HUES64 (cell line): Measurements from ENCODE around the gene CDC42EP4.

ENCODE experiments used
- H3K27ac ChIP-seq: 2 replicates; pipeline ENCODE4 v1.7.0; 2013; ENCODE audit warnings: low read depth, low read length, inconsistent platforms
- H3K27me3 ChIP-seq: 2 replicates; pipeline ENCODE4 v1.6.1; 2013; ENCODE audit warnings: mild to moderate bottlenecking, low read length; ENCODE audit not compliant: insufficient read depth
- H3K36me3 ChIP-seq: 2 replicates; pipeline ENCODE4 v1.6.1; 2013; ENCODE audit warnings: mild to moderate bottlenecking, low read length; ENCODE audit not compliant: insufficient read depth
- H3K4me1 ChIP-seq: 2 replicates; pipeline ENCODE4 v1.6.1; 2013; ENCODE audit warnings: mild to moderate bottlenecking, low read length, moderate library complexity; ENCODE audit not compliant: insufficient read depth
- H3K4me3 ChIP-seq: 2 replicates; pipeline ENCODE4 v1.5.1; 2013; ENCODE audit warnings: mild to moderate bottlenecking, low read length, moderate library complexity
- H3K9ac ChIP-seq: 2 replicates; pipeline ENCODE4 v1.6.1; 2013; ENCODE audit warnings: mild to moderate bottlenecking, low read depth, low read length
- H3K9me3 ChIP-seq: 2 replicates; pipeline ENCODE4 v1.6.1; 2013; ENCODE audit warnings: low read depth, low read length; ENCODE audit not compliant: insufficient read depth
- WGBS: fragments of 150-250, 120-280 bp; methylation state at CpG from one replicate; pipeline ENCODE4 v1.1.7; 2013; ENCODE audit warnings: missing lambda C conversion rate; 5-methylcytosine and 5-hydroxymethylcytosine counted together

The CDC42EP4 gene

GRCh38 chr17:73292031-73292531 is 19.7 kb downstream of the CDC42EP4 start:
- Histone ChIP-seq H3K27me3 (no peaks in the 10 kb centered on the region), H3K9ac (no peak overlapping the region), H3K9me3 (no peaks in the 10 kb centered on the region), H3K4me3 (no peak overlapping the region), H3K4me1 (peaks cover 13% of the 10 kb centered on the region; the same call in 1 of the 2 replicates), H3K27ac (no peak overlapping the region), H3K36me3 (no peaks in the 10 kb centered on the region)
- 91% methylated on average over 10 of the region's 12 CpGs for WGBS

GRCh38 chr17:73291260-73291801 is 20.5 kb downstream of the CDC42EP4 start:
- 0 out of 2 replicates have a peak, but pooled peaks cover under 1% of the 10 kb centered on the region for H3K36me3 ChIP-seq
- no peak overlapping the region for H3K4me3 ChIP-seq
- H3K27me3 ChIP-seq = no peaks in the 10 kb centered on the region
- H3K27ac ChIP-seq = no peak overlapping the region
- H3K4me1 ChIP-seq = peaks cover 18% of the 10 kb centered on the region; the same call in 1 of the 2 replicates
- WGBS = 86% methylated on average over 8 of the region's 8 CpGs
- H3K9ac ChIP-seq = no peak overlapping the region
- no peaks in the 10 kb centered on the region for H3K9me3 ChIP-seq

GRCh38 chr17:73290399-73291259 is 21.2 kb downstream of the CDC42EP4 start:
- peaks cover 18% of the 10 kb centered on the region; the same call in 1 of the 2 replicates for H3K4me1 ChIP-seq
- no peaks in the 10 kb centered on the region for H3K27me3 ChIP-seq
- no peak overlapping the region for H3K4me3 ChIP-seq
- peaks cover 7% of the 10 kb centered on the region; the same call in 1 of the 2 replicates for H3K36me3 ChIP-seq
- 91% methylated on average over 16 of the region's 16 CpGs for WGBS
- no peak overlapping the region for H3K27ac ChIP-seq
- H3K9ac ChIP-seq = no peak overlapping the region
- H3K9me3 ChIP-seq = no peaks in the 10 kb centered on the region

- 85% methylated on average over 7 of the region's 7 CpGs for WGBS
- H3K27me3 ChIP-seq = no peaks in the 10 kb centered on the region
- H3K36me3 ChIP-seq = peaks cover 8% of the 10 kb centered on the region; the same call in 1 of the 2 replicates
- H3K4me3 ChIP-seq = no peak overlapping the region
- no peaks in the 10 kb centered on the region for H3K9me3 ChIP-seq
- no peak overlapping the region for H3K9ac ChIP-seq
- H3K27ac ChIP-seq = no peak overlapping the region
- H3K4me1 ChIP-seq = peaks cover 18% of the 10 kb centered on the region; the same call in 1 of the 2 replicates
Observed at GRCh38 chr17:73289549-73290254, 22.1 kb downstream of the CDC42EP4 start.

- Histone ChIP-seq H3K27ac (no peak overlapping the region), H3K4me3 (no peak overlapping the region), H3K36me3 (peaks cover 8% of the 10 kb centered on the region; the same call in 1 of the 2 replicates), H3K27me3 (no peaks in the 10 kb centered on the region), H3K9ac (no peak overlapping the region), H3K9me3 (no peaks in the 10 kb centered on the region), H3K4me1 (peaks cover 27% of the 10 kb centered on the region)
- WGBS = 88% methylated on average over 19 of the region's 19 CpGs
Observed at GRCh38 chr17:73288534-73289302, 23.1 kb downstream of the CDC42EP4 start.

- peaks cover 29% of the 10 kb centered on the region for H3K4me1 ChIP-seq
- no peak overlapping the region for H3K27ac ChIP-seq
- H3K9me3 ChIP-seq = no peaks in the 10 kb centered on the region
- H3K4me3 ChIP-seq = no peak overlapping the region
- 90% methylated on average over 8 of the region's 8 CpGs for WGBS
- H3K36me3 ChIP-seq = peaks cover 8% of the 10 kb centered on the region; the same call in 1 of the 2 replicates
- no peaks in the 10 kb centered on the region for H3K27me3 ChIP-seq
- no peak overlapping the region for H3K9ac ChIP-seq
Observed at GRCh38 chr17:73286863-73287296, 24.9 kb downstream of the CDC42EP4 start.

GRCh38 chr17:73285916-73286862 is 25.6 kb downstream of the CDC42EP4 start:
- Histone ChIP-seq H3K4me3 (no peak overlapping the region), H3K9me3 (no peaks in the 10 kb centered on the region), H3K27me3 (no peaks in the 10 kb centered on the region), H3K27ac (no peak overlapping the region), H3K9ac (no peak overlapping the region), H3K36me3 (peaks cover 8% of the 10 kb centered on the region; the same call in 1 of the 2 replicates), H3K4me1 (peaks cover 22% of the 10 kb centered on the region)
- WGBS = 94% methylated on average over 52 of the region's 52 CpGs

- Histone ChIP-seq H3K4me3 (no peak overlapping the region), H3K36me3 (peaks cover 8% of the 10 kb centered on the region; the same call in 1 of the 2 replicates), H3K9ac (no peak overlapping the region), H3K4me1 (peaks cover 22% of the 10 kb centered on the region), H3K27ac (no peak overlapping the region), H3K9me3 (no peaks in the 10 kb centered on the region), H3K27me3 (no peaks in the 10 kb centered on the region)
- WGBS = 93% methylated on average over 15 of the region's 15 CpGs
Observed at GRCh38 chr17:73285603-73285908, 26.2 kb downstream of the CDC42EP4 start.

GRCh38 chr17:73284906-73285602 is 26.7 kb downstream of the CDC42EP4 start:
- H3K9ac ChIP-seq = no peak overlapping the region
- H3K4me1 ChIP-seq = peaks cover 22% of the 10 kb centered on the region
- H3K27me3 ChIP-seq = no peaks in the 10 kb centered on the region
- 90% methylated on average over 20 of the region's 20 CpGs for WGBS
- no peak overlapping the region for H3K4me3 ChIP-seq
- peaks cover 8% of the 10 kb centered on the region; the same call in 1 of the 2 replicates for H3K36me3 ChIP-seq
- no peak overlapping the region for H3K27ac ChIP-seq
- no peaks in the 10 kb centered on the region for H3K9me3 ChIP-seq
